Activated CD4-positive, alpha-beta T cell treated with anti-CD3 and anti-CD28 coated beads for 36 hours (primary cell): Measurements from ENCODE around the gene RPS27A. TPM values are rescaled to one million over a fixed set of nuclear protein-coding genes. Genes with fewer than 3 reads are reported as not detected.
"Not testable (repeated sequence)": the region's sequence is repeated elsewhere in the genome, so short reads cannot be mapped to it uniquely, and the experiment has no call there.

Experiments
- ATAC-seq: fragments of 200-7000 bp; cut with Tn5 transposase; one replicate; pipeline ENCODE4 v1.10.0; 2021; ENCODE audit warnings: mild to moderate bottlenecking, moderate library complexity
- CTCF ChIA-PET: fragments of 350-600 bp; sonication (Branson Sonifier 250); formaldehyde crosslinking; loops from one replicate; lab custom pipeline; 2021; ENCODE audit warnings: antibody characterized with exemption; lab: Charles Lee
- POLR2A ChIA-PET: fragments of 350-600 bp; sonication (Branson Sonifier 250); formaldehyde crosslinking; loops from one replicate; lab custom pipeline; 2021; ENCODE audit warnings: antibody characterized with exemption, inconsistent platforms; lab: Charles Lee
- DNase-seq: peaks from one replicate; pipeline ENCODE4 v3.0.0-alpha.2; 2020
- H3K27ac Mint-ChIP-seq: one replicate; pipeline ENCODE4 v1.8.0; 2021; ENCODE audit warnings: mixed read lengths
- H3K27me3 Mint-ChIP-seq: one replicate; pipeline ENCODE4 v1.8.0; 2021; ENCODE audit warnings: mixed read lengths
- H3K36me3 Mint-ChIP-seq: one replicate; pipeline ENCODE4 v1.8.0; 2021; ENCODE audit warnings: low read depth, mixed read lengths
- H3K4me1 Mint-ChIP-seq: one replicate; pipeline ENCODE4 v1.8.0; 2021; ENCODE audit warnings: mixed read lengths
- H3K4me3 Mint-ChIP-seq: one replicate; pipeline ENCODE4 v1.8.0; 2021; ENCODE audit warnings: mild to moderate bottlenecking, moderate library complexity, mixed read lengths
- H3K9me3 Mint-ChIP-seq: one replicate; pipeline ENCODE4 v1.8.0; 2021; ENCODE audit warnings: low read depth, mixed read lengths
- intact Hi-C, 2 experiments: fragments of 100-400 bp; cut with DNase I in 1 of 2; cut with micrococcal nuclease in 1 of 2; formaldehyde crosslinking; loops; one replicate each; pipeline versions ENCODE4 v1.14.2 to v1.15.1; 2022 to 2024; cut with DNase I, micrococcal nuclease
- total RNA-seq, 2 experiments: library from RNA; stranded (reverse); gene quantifications; one replicate each; pipeline ENCODE4 v1.2.3, GENCODE V29; 2021

RPS27A gene
- total RNA-seq, 2 experiments from 2014 or later, result 674 to 1,461 TPM

DNA sequence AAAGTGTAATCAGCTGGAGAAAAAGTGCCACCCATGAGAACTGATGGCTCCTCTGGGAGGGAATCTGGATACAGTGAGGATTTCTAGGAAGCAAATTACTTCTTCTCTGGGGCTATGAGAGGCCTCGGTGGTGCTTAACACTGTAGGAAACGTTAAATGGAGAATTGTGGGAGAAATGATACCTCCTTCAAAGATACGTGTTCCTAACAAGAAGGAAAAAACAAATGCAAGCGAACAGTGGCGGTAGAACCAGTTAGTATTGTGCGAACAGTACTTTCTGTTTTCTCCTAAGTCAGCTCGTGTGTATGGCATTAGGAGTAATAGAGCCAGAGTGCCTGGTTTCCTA is 37.1 kb downstream of the RPS27A start:
- peak overlapping the region; percentile 96 for H3K4me3 Mint-ChIP-seq
- peaks cover 10% of the 10 kb centered on the region for H3K4me1 Mint-ChIP-seq
- ATAC-seq (no peak), DNase-seq (no peak)
- intact Hi-C loops, result loop anchor here (1.0 to 2.0 kb wide), 11 partner anchors 13 to 423 kb away; partner anchors contain the start of genes CCDC88A (in 2 of the 2), CFAP36 (in 2 of the 2), CLHC1 (in 2 of the 2) and RPS27A (in 2 of the 2)
- POLR2A ChIA-PET, result interaction anchor here (0.6 kb wide), 2 partner anchors 151 to 331 kb away, joined by 3 to 9 read pairs; no protein-coding TSS in a partner anchor
- no peaks in the 10 kb centered on the region for H3K27me3 Mint-ChIP-seq
- CTCF ChIA-PET, result interaction anchor here (0.8 to 1.1 kb wide), 4 partner anchors 20 to 162 kb away, joined by 3 to 5 read pairs (median 4); no protein-coding TSS in a partner anchor
- no peaks in the 10 kb centered on the region for H3K9me3 Mint-ChIP-seq
- peak overlapping the region; percentile 95 for H3K27ac Mint-ChIP-seq
- peaks cover 10% of the 10 kb centered on the region for H3K36me3 Mint-ChIP-seq

DNA sequence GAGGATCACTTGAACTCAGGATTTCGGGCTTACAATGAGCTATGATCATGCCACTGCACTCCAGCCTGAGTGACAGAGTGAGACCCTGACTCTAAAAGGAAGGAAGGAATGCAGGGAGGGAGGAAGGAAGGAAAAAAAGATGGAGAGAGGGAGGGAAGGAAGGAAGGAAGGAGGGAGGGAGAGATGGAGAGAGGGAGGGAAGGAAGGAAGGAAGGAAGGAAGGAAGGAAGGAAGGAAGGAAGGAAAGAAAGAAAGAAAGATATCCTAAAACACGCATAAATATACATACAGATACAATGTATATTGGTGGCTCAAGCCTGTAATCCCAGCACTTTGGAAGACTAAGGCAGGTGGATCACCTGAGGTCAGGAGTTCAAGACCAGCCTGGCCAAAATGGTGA is 41.9 kb downstream of the RPS27A start:
- H3K4me1 Mint-ChIP-seq, H3K27me3 Mint-ChIP-seq, intact Hi-C loops, H3K4me3 Mint-ChIP-seq, DNase-seq, POLR2A ChIA-PET, H3K36me3 Mint-ChIP-seq, ATAC-seq, H3K27ac Mint-ChIP-seq, CTCF ChIA-PET, H3K9me3 Mint-ChIP-seq: not testable (repeated sequence)

DNA sequence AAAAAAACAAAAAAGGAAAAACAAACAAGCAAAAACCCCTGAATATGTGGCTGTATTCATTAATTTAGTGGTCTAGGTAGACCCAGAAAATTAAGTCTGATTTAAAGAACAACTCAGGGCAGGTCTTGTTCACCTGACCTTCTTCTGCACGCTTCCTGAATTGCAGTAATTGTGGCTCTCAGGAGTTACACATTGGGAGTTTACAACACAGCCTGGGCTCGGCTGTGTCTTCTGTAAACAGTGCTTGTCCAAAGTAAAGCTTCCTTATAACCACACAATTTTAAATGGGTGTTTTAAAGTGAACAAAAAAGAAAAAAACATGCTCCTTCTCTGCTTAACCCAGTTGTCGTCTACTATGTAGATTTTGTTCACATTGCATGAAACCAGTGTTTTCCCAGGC is 44.8 kb downstream of the RPS27A start:
- ChIA-PET POLR2A (interaction anchor here (0.6 kb wide), 1 partner anchor 119 kb away, joined by 3 read pairs; no protein-coding TSS in a partner anchor), CTCF (no interaction called here)
- no peak overlapping the region for H3K27ac Mint-ChIP-seq
- H3K9me3 Mint-ChIP-seq, result no peaks in the 10 kb centered on the region
- no peaks in the 10 kb centered on the region for H3K27me3 Mint-ChIP-seq
- DNase-seq, result no peak
- intact Hi-C loops, result no loop called here
- no peak for ATAC-seq
- H3K36me3 Mint-ChIP-seq, result no peaks in the 10 kb centered on the region
- H3K4me1 Mint-ChIP-seq, result peaks cover 5% of the 10 kb centered on the region
- H3K4me3 Mint-ChIP-seq, result no peak overlapping the region

DNA sequence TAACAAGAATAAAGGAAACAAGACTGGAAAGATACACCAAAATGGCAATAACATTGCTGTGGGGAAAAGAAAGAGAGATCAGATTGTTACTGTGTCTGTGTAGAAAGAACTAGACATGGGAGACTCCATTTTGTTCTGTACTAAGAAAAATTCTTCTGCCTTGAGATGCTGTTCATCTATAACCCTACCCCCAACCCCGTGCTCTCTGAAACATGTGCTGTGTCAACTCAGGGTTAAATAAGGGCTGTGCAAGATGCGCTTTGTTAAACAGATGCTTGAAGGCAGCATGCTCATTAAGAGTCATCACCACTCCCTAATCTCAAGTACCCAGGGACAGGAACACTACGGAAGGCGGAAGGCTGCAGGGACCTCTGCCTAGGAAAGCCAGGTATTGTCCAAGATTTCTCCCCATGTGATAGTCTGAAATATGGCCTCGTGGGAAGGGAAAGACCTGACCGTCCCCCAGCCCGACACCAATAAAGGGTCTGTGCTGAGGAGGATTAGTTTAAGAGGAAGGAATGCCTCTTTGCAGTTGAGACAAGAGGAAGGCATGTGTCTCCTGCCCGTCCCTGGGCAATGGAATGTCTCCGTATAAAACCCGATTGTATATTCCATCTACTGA is 46.8 kb downstream of the RPS27A start:
- DNase-seq, H3K9me3 Mint-ChIP-seq, ATAC-seq, H3K4me3 Mint-ChIP-seq, CTCF ChIA-PET, H3K36me3 Mint-ChIP-seq, H3K27me3 Mint-ChIP-seq, H3K27ac Mint-ChIP-seq, intact Hi-C loops, POLR2A ChIA-PET: not testable (repeated sequence)
- H3K4me1 Mint-ChIP-seq, result peaks cover 14% of the 10 kb centered on the region

DNA sequence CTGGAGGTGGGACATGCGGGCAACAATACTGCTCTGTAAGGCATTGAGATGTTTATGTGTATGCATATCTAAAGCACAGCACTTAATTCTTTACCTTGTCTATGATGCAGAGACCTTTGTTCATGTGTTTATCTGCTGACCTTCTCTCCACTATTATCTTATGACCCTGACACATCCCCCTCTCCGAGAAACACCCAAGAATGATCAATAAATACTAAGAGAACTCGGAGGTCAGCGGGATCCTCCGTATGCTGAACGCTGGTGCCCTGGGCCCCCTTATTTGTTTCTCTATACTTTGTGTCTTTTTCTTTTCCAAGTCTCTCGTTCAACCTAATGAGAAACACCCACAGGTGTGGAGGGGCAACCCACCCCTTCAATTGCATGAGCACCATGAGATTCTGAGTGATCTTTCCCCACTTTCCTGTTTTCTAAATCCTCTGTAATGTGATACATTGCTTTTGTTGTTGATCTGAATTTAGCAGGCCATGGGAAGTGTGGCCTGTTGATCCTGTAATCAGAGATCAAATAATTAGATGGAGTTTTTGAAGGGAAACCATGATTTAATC is 47.5 kb downstream of the RPS27A start:
- POLR2A ChIA-PET, CTCF ChIA-PET, H3K9me3 Mint-ChIP-seq, H3K27me3 Mint-ChIP-seq, H3K27ac Mint-ChIP-seq, H3K36me3 Mint-ChIP-seq, DNase-seq, H3K4me3 Mint-ChIP-seq, ATAC-seq: not testable (repeated sequence)
- peaks cover 14% of the 10 kb centered on the region for H3K4me1 Mint-ChIP-seq
- intact Hi-C loops, result loop anchor here (5.0 kb wide), 4 partner anchors 137 to 723 kb away; partner anchors contain the start of genes CCDC88A (in 1 of the 2), PPP4R3B (in 1 of the 2) and RTN4 (in 1 of the 2)

DNA sequence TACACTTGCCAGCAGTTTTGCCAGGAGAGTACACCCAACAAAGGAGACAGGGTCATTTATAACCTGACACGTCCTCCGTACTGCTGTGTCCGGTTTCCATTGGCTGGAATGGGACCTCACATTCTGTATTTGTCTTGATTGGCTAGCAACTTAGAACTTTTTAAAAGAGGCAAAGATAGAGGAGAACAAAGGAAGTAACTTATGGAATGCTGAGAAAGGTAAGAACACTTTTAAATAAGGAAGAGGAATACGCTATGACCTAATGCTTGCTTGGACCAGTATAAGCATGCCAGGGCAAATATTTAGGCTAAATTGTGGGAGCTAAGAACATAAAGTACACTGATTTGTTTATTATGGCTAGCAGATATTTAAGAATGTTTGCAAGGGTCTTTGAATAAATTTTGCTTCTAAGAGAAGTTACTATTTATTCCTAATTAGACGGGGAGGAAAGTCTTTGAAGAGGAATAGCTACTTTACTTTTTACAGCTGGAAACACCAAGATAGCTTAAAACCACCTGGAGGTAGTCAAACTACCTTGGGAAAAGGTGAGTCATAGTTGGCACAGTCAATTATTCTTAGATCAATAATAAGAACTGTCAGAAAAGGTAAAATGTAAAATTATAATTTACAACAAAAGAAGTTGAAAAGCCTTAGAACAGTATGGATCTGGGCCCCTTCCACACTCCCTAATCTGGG is 48.5 kb downstream of the RPS27A start:
- DNase-seq, POLR2A ChIA-PET, H3K36me3 Mint-ChIP-seq, H3K9me3 Mint-ChIP-seq, ATAC-seq, H3K27me3 Mint-ChIP-seq, CTCF ChIA-PET: not testable (repeated sequence)
- peaks cover 14% of the 10 kb centered on the region for H3K4me1 Mint-ChIP-seq
- H3K4me3 Mint-ChIP-seq, result peak overlapping the region; percentile 41
- H3K27ac Mint-ChIP-seq, result peak overlapping the region; percentile 94
- intact Hi-C loops, result loop anchor here (1.0 to 5.0 kb wide), 5 partner anchors 136 to 724 kb away; partner anchors contain the start of genes CCDC88A (in 2 of the 2), PPP4R3B (in 1 of the 2) and RTN4 (in 1 of the 2)

DNA sequence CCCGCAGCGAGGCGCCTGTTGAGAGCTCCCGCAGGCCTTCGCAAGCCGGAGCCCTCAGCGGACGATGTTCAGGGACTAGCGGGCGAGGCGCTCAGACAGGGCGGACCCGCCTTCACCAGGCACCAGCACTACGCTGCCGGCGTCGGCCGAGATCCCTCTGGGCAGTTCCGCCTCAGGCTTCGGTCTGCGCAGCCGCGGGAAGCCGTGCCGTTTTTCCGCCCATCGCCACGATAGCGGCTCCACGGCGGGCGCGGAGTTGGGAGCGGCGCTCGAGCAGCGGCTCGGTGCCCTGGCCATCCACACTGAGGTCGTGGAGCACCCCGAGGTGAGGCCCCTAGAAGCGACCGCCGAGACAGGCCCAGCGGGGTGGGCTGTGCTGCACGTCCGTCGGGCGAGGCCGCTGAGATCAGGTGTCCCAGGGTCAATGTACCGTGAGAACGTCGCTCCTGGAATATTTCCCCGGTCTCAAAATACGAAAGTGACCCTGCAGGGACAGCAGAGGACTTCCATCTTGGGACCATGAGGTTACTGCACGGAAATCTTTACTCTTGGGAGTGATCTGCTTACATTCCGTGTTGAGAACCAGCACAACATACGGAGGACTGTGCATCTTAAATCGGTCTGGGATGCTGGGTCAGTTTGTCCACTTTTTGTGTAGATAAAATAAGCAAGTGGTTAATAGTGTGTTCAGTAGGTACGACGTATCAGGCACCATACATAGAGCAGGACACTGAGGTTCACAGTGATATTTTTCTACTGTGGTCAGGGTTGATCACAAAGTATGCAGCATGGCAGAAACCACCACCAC is 49.8 kb downstream of the RPS27A start:
- ChIA-PET POLR2A (no interaction called here), CTCF (interaction anchor here (0.8 kb wide), 1 partner anchor 11 kb away, joined by 3 read pairs; no protein-coding TSS in a partner anchor)
- intact Hi-C loops, result loop anchor here (1.0 to 5.0 kb wide), 7 partner anchors 13 to 725 kb away; partner anchors contain the start of genes MTIF2 (in 2 of the 2), CCDC88A (in 1 of the 2), CFAP36 (in 1 of the 2) and PPP4R3B (in 1 of the 2)
- H3K4me3 Mint-ChIP-seq, result peak overlapping the region; percentile 86
- ATAC-seq (peak; percentile 99), DNase-seq (peak; percentile 91)
- H3K9me3 Mint-ChIP-seq, result no peaks in the 10 kb centered on the region
- no peaks in the 10 kb centered on the region for H3K27me3 Mint-ChIP-seq
- H3K36me3 Mint-ChIP-seq, result peaks cover 2% of the 10 kb centered on the region
- H3K4me1 Mint-ChIP-seq, result peaks cover 14% of the 10 kb centered on the region
- H3K27ac Mint-ChIP-seq, result peak overlapping the region; percentile 94

DNA sequence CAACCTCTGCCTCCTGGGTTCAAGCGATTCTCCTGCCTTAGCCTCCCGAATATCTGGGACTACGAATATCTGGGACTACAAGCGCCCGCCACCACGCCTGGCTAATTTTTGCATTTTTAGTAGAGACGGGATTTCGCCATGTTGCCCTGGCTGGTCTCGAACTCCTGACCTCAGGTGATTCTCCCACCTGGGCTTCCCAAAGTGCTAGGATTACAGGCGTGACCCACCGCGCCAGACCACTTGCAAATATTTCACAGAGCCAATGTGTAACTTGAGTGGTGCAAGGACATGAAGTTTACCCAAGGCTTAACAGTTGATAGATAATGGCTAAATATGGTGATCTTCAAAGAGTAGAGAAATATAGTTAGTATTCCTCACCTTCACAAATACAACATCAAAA is 50.6 kb downstream of the RPS27A start:
- intact Hi-C loops, result loop anchor here (5.0 kb wide), 4 partner anchors 134 to 726 kb away; partner anchors contain the start of genes CCDC88A (in 1 of the 2), PPP4R3B (in 1 of the 2) and RTN4 (in 1 of the 2)
- CTCF ChIA-PET, result no interaction called here
- Mint-ChIP-seq H3K4me3 (peak overlapping the region; percentile 86), H3K27ac (no peak overlapping the region), H3K4me1 (peaks cover 14% of the 10 kb centered on the region), H3K36me3 (peaks cover 2% of the 10 kb centered on the region), H3K9me3 (no peaks in the 10 kb centered on the region), H3K27me3 (no peaks in the 10 kb centered on the region)
- POLR2A ChIA-PET, result no interaction called here
- DNase-seq, result no peak
- no peak for ATAC-seq

Other genes with a start within 250 kb of the RPS27A start
- gene RTN4, start 182.2 kb upstream of the RPS27A start, total RNA-seq, result 10 to 100 TPM; 70.3 to 84.8 TPM
- 1 to 10 TPM; 4.0 to 6.1 TPM for gene CLHC1, start 395 bp upstream of the RPS27A start, total RNA-seq
- gene MTIF2, start 36.5 kb downstream of the RPS27A start, total RNA-seq, result 10 to 100 TPM; 37.3 to 43.2 TPM
- gene CCDC88A, start 187.2 kb downstream of the RPS27A start, total RNA-seq, result 10 to 100 TPM; 10.1 to 11.3 TPM